BLaER1 (cell line): Measurements from ENCODE around the gene GALNT3.

ENCODE experiments used
- H3K27ac ChIP-seq: shearing (Covaris generic); formaldehyde crosslinking; 2 replicates; pipeline ENCODE4 v1.8.1; 2022
- H3K27me3 ChIP-seq: shearing (Covaris generic); formaldehyde crosslinking; 2 replicates; pipeline ENCODE4 v1.8.1; 2022
- H3K36me3 ChIP-seq: shearing (Covaris generic); formaldehyde crosslinking; 2 replicates; pipeline ENCODE4 v1.8.1; 2022
- H3K4me1 ChIP-seq: shearing (Covaris generic); formaldehyde crosslinking; 2 replicates; pipeline ENCODE4 v1.8.1; 2022
- H3K4me2 ChIP-seq: shearing (Covaris generic); formaldehyde crosslinking; 2 replicates; pipeline ENCODE4 v1.8.1; 2022
- H3K4me3 ChIP-seq: shearing (Covaris generic); formaldehyde crosslinking; 2 replicates; pipeline ENCODE4 v1.8.1; 2022
- H3K9ac ChIP-seq: shearing (Covaris generic); formaldehyde crosslinking; 2 replicates; pipeline ENCODE4 v1.8.1; 2022
- H3K9me3 ChIP-seq: shearing (Covaris generic); formaldehyde crosslinking; 2 replicates; pipeline ENCODE4 v1.8.1; 2022
- H4K20me1 ChIP-seq: shearing (Covaris generic); formaldehyde crosslinking; 2 replicates; pipeline ENCODE4 v1.8.1; 2022
- Cebpa-rat ChIP-seq: shearing (Covaris generic); IDR thresholded peaks from 2 replicates; pipeline ENCODE4 v1.8.1; 2022

GALNT3 gene

GRCh38 chr2:165700531-165700930 is 93.5 kb downstream of the GALNT3 start:
- no peak for TF ChIP-seq Cebpa-rat
- no peaks in the 10 kb centered on the region for H3K9me3 ChIP-seq
- H4K20me1 ChIP-seq, result no peaks in the 10 kb centered on the region
- no peaks in the 10 kb centered on the region for H3K27me3 ChIP-seq
- peak overlapping the region; percentile 71 for H3K4me2 ChIP-seq
- peak overlapping the region; percentile 28; the same call in 1 of the 2 replicates for H3K27ac ChIP-seq
- no peak overlapping the region for H3K9ac ChIP-seq
- H3K36me3 ChIP-seq, result no peaks in the 10 kb centered on the region
- no peak overlapping the region for H3K4me3 ChIP-seq
- H3K4me1 ChIP-seq, result peaks cover 17% of the 10 kb centered on the region

- Histone ChIP-seq H3K4me2 (peak overlapping the region; percentile 71), H4K20me1 (no peaks in the 10 kb centered on the region), H3K27ac (peak overlapping the region; percentile 28), H3K9me3 (no peaks in the 10 kb centered on the region), H3K27me3 (no peaks in the 10 kb centered on the region), H3K9ac (0 out of 2 replicates have a peak overlapping the region, but pooled peaks have one; percentile 10), H3K4me3 (no peak overlapping the region), H3K36me3 (no peaks in the 10 kb centered on the region), H3K4me1 (peaks cover 17% of the 10 kb centered on the region)
- no peak for TF ChIP-seq Cebpa-rat
Observed at GRCh38 chr2:165699946-165700345, 94.1 kb downstream of the GALNT3 start.

GRCh38 chr2:165698444-165698884 is 95.6 kb downstream of the GALNT3 start:
- H3K9ac ChIP-seq, result no peak overlapping the region

GRCh38 chr2:165697748-165698443 is 96.2 kb downstream of the GALNT3 start:
- Histone ChIP-seq H3K4me2 (no peak overlapping the region), H3K27ac (no peak overlapping the region), H3K9me3 (no peaks in the 10 kb centered on the region), H3K27me3 (no peaks in the 10 kb centered on the region), H3K4me3 (no peak overlapping the region), H3K36me3 (no peaks in the 10 kb centered on the region), H4K20me1 (no peaks in the 10 kb centered on the region), H3K9ac (no peak overlapping the region), H3K4me1 (peaks cover 17% of the 10 kb centered on the region)
- TF ChIP-seq Cebpa-rat, result no peak

More at GRCh38 chr2:165698444-165698884, 95.6 kb downstream of the GALNT3 start:
- Histone ChIP-seq H4K20me1 (no peaks in the 10 kb centered on the region), H3K4me3 (no peak overlapping the region), H3K27me3 (no peaks in the 10 kb centered on the region), H3K36me3 (no peaks in the 10 kb centered on the region), H3K9me3 (no peaks in the 10 kb centered on the region), H3K4me2 (no peak overlapping the region), H3K27ac (no peak overlapping the region), H3K4me1 (peaks cover 17% of the 10 kb centered on the region)
- no peak for TF ChIP-seq Cebpa-rat
